ENCODE results near the gene BCAS1. TPM values are rescaled to one million over a fixed set of nuclear protein-coding genes. Genes with fewer than 3 reads are reported as not detected.

BCAS1 gene
- total RNA-seq, 4 donors from 2014 or later, result 0.29 to 0.83 TPM; not detected in 2

- TF ChIP-seq, protein P1, sequence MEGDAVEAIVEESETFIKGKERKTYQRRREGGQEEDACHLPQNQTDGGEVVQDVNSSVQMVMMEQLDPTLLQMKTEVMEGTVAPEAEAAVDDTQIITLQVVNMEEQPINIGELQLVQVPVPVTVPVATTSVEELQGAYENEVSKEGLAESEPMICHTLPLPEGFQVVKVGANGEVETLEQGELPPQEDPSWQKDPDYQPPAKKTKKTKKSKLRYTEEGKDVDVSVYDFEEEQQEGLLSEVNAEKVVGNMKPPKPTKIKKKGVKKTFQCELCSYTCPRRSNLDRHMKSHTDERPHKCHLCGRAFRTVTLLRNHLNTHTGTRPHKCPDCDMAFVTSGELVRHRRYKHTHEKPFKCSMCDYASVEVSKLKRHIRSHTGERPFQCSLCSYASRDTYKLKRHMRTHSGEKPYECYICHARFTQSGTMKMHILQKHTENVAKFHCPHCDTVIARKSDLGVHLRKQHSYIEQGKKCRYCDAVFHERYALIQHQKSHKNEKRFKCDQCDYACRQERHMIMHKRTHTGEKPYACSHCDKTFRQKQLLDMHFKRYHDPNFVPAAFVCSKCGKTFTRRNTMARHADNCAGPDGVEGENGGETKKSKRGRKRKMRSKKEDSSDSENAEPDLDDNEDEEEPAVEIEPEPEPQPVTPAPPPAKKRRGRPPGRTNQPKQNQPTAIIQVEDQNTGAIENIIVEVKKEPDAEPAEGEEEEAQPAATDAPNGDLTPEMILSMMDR (IDR thresholded peaks at IDR 0.05), result no peak
- TF ChIP-seq POLR2A (IDR thresholded peaks at IDR 0.05), result no peak
- Histone ChIP-seq H3K4me1 (peaks cover 0 to 15% of the 10 kb centered on the region in 2 donors), H3K9me3 (no peaks in the 10 kb centered on the region), H3K27me3 (no peaks in the 10 kb centered on the region), H3K4me3 (no peak overlapping the region), H3K36me3 (no peaks in the 10 kb centered on the region), H3K27ac (peak overlapping the region; percentile 86 to 98)
- intact Hi-C loops (cut with DNase I; ENCODE audit: low total_unique reads), result no loop called here
- peak; percentile 35 to 56 for DNase-seq
These were observed 153.0 kb downstream of the BCAS1 start for GRCh38 chr20:53917145-53918019.

DNA sequence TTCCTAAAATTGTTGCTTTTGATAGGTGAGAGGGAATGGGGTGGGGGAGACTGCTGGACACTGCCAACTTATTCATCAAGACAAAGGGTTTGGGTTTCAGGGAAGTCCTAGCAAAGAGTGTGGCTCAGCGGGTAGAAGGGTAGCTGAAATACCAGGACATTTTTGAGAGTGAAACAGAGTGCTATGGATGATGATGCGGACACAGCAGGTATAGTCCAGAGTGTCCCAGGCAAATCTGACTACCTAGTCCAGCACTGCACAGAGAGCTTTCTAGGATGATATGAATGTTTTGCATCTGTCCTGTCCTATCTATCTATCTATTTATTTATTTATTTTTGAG, 154.3 kb downstream of the BCAS1 start:
- no peaks in the 10 kb centered on the region for H3K36me3 ChIP-seq
- no peaks in the 10 kb centered on the region for H3K9me3 ChIP-seq
- no peaks in the 10 kb centered on the region for H3K27me3 ChIP-seq
- intact Hi-C loops (cut with DNase I; ENCODE audit: low total_unique reads), result no loop called here
- H3K27ac ChIP-seq, result peak overlapping the region; percentile 86 to 98
- H3K4me1 ChIP-seq, result peaks cover 0 to 15% of the 10 kb centered on the region in 2 donors
- TF ChIP-seq, protein P1 (IDR thresholded peaks at IDR 0.05), result no peak
- no peak for TF ChIP-seq POLR2A (IDR thresholded peaks at IDR 0.05)
- no peak for DNase-seq
- no peak overlapping the region for H3K4me3 ChIP-seq

DNA sequence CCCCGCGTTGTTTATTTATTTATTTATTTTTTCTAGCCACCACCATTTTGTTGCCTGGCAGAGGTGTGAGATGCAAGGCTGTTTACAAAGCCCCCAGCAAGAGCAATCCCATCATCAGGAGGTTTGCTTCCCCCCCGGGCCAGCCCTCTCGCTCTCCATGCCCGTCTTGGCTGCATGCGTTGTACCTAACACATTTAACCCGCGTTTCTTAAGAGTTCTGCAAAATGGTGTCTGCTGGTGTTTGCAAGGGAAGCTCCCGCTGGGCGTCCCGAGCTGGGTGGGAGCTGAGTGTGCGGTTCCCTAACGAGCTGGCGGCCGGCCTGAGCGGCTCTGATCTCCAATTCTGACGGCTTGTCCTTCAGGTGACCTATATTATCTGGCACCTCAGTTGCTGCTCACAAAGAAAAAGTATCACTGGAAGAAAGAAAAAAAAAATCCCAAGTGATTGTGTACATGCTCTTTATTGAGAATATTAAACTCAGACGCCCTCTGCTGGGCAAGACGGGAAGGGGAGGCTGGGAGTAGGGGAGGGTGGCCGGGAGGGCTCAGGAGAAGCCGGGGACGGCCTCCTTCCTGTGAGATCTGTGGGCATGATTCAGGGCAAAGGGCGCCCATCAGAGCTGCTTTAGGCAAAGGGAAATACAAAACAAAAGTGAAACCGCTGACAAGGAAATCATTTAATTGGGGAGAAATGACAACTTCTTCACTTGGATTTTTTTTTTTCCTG, 154.8 kb downstream of the BCAS1 start:
- intact Hi-C loops (cut with DNase I; ENCODE audit: low total_unique reads), result no loop called here
- H3K9me3 ChIP-seq, result no peaks in the 10 kb centered on the region
- peak; percentile 93 to 97 for DNase-seq
- H3K4me1 ChIP-seq, result peaks cover 0 to 15% of the 10 kb centered on the region in 2 donors
- no peaks in the 10 kb centered on the region for H3K27me3 ChIP-seq
- no peak for TF ChIP-seq POLR2A (IDR thresholded peaks at IDR 0.05)
- TF ChIP-seq, protein P1 (IDR thresholded peaks at IDR 0.05), result peak; percentile 73 to 94 (median 88)
- no peaks in the 10 kb centered on the region for H3K36me3 ChIP-seq
- H3K27ac ChIP-seq, result peak overlapping the region; percentile 86 to 98
- H3K4me3 ChIP-seq, result peak overlapping the region; percentile 51 to 83

- peaks cover 0 to 15% of the 10 kb centered on the region in 2 donors for H3K4me1 ChIP-seq
- no peaks in the 10 kb centered on the region for H3K9me3 ChIP-seq
- peak overlapping the region; percentile 51 to 83 for H3K4me3 ChIP-seq
- no peak for TF ChIP-seq POLR2A (IDR thresholded peaks at IDR 0.05)
- TF ChIP-seq, protein P1 (IDR thresholded peaks at IDR 0.05), result no peak
- H3K36me3 ChIP-seq, result no peaks in the 10 kb centered on the region
- no peak for DNase-seq
- intact Hi-C loops (cut with DNase I; ENCODE audit: low total_unique reads), result no loop called here
- H3K27ac ChIP-seq, result peak overlapping the region; percentile 86 to 98
- no peaks in the 10 kb centered on the region for H3K27me3 ChIP-seq
These were observed 155.5 kb downstream of the BCAS1 start for GRCh38 chr20:53914781-53915445.
